ENCODE measurements around the gene EIF3J. TPM values are rescaled to one million over a fixed set of nuclear protein-coding genes. Genes with fewer than 3 reads are reported as not detected.

EIF3J gene, protein sequence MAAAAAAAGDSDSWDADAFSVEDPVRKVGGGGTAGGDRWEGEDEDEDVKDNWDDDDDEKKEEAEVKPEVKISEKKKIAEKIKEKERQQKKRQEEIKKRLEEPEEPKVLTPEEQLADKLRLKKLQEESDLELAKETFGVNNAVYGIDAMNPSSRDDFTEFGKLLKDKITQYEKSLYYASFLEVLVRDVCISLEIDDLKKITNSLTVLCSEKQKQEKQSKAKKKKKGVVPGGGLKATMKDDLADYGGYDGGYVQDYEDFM
- total RNA-seq (38.6 TPM), polyA plus RNA-seq (ENCODE audit: insufficient read depth in 1 of 8, insufficient read length in 8 of 8, low replicate concordance in 1 of 8) (100 to 1,000 TPM in 1 of 8 donors, 10 to 100 TPM in 7; 67.8 to 101 (median 94.6) TPM)
- long read RNA-seq, donor 1, transcript EIF3J-201 (8 exons, 2,569 nt): major isoform, 6 of 12 reads
- long read RNA-seq, donor 1, partial matches to known transcripts: 5 of 12 reads
- long read RNA-seq, donor 1, other reads (novel, unspliced or antisense): 0 of 12 reads
- long read RNA-seq, donor 2, partial matches to known transcripts: 7 of 8 reads
- long read RNA-seq, donor 2, other reads (novel, unspliced or antisense): 0 of 8 reads
- long read RNA-seq, donor 3, transcript EIF3J-201 (8 exons, 2,569 nt): major isoform, 7 of 14 reads
- long read RNA-seq, donor 3, partial matches to known transcripts: 7 of 14 reads
- long read RNA-seq, donor 3, other reads (novel, unspliced or antisense): 0 of 14 reads
- long read RNA-seq, donor 4, partial matches to known transcripts: 24 of 25 reads
- long read RNA-seq, donor 4, other reads (novel, unspliced or antisense): 0 of 25 reads
- long read RNA-seq, donor 5, transcript EIF3J-201 (8 exons, 2,569 nt): major isoform, 32 of 103 reads
- long read RNA-seq, donor 5, partial matches to known transcripts: 69 of 103 reads
- long read RNA-seq, donor 5, other reads (novel, unspliced or antisense): 0 of 103 reads
- long read RNA-seq, donor 6, transcript EIF3J-201 (8 exons, 2,569 nt): major isoform, 28 of 103 reads
- long read RNA-seq, donor 6, partial matches to known transcripts: 70 of 103 reads
- long read RNA-seq, donor 6, other reads (novel, unspliced or antisense): 0 of 103 reads
- long read RNA-seq, donor 7, transcript EIF3J-201 (8 exons, 2,569 nt): major isoform, 17 of 42 reads
- long read RNA-seq, donor 7, partial matches to known transcripts: 24 of 42 reads
- long read RNA-seq, donor 7, other reads (novel, unspliced or antisense): 0 of 42 reads
- long read RNA-seq, donor 8, transcript EIF3J-201 (8 exons, 2,569 nt): major isoform, 9 of 28 reads
- long read RNA-seq, donor 8, partial matches to known transcripts: 19 of 28 reads
- long read RNA-seq, donor 8, other reads (novel, unspliced or antisense): 0 of 28 reads
- long read RNA-seq, donor 9, transcript EIF3J-201 (8 exons, 2,569 nt): major isoform, 14 of 58 reads
- long read RNA-seq, donor 9, partial matches to known transcripts: 43 of 58 reads
- long read RNA-seq, donor 9, other reads (novel, unspliced or antisense): 0 of 58 reads
- long read RNA-seq, donor 10, transcript EIF3J-201 (8 exons, 2,569 nt): major isoform, 14 of 68 reads
- long read RNA-seq, donor 10, partial matches to known transcripts: 53 of 68 reads
- long read RNA-seq, donor 10, other reads (novel, unspliced or antisense): 0 of 68 reads
- long read RNA-seq, donor 11, transcript EIF3J-201 (8 exons, 2,569 nt): major isoform, 15 of 38 reads
- long read RNA-seq, donor 11, partial matches to known transcripts: 22 of 38 reads
- long read RNA-seq, donor 11, other reads (novel, unspliced or antisense): 0 of 38 reads

DNA sequence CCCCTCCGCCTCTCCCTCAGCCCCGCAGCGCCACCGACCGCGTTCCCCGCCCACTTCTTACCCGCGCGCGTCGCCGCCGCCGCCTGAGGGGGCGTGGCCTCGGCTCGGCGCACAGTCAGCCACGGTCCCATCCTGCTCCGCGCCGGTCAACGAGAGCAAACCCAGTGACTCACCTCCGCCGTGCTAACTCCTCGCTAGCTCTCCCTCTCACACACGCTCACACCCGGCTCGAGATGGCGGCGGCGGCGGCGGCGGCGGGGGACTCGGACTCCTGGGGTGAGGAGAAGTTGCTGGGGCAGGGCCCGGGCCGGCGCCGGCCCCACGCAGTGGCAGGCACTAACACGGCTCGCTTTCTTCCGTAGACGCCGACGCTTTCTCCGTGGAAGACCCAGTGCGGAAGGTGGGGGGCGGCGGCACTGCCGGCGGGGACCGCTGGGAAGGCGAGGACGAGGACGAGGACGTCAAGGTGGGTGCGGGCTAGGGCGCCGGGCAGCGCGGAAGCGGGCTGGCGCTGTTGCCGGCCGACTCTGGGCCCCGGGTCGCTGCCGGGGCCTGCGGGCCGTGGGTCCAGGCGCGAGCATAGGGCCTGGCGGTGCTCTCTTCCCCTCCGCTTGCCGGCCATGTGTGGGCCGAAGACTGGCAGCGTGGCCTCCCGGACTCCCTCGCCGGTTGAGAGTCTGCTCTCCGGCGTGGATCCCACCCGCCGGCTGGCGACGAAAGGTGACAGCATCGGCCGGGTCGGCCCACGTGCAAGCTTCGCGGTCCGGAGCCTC is at the start of gene EIF3J:
Gene EIF3J (plus strand): TSS at position 186 of the 773 bp plus-strand sequence. CDS start 48 bp downstream, at position 234.
- Histone ChIP-seq H3K27ac (ENCODE audit: low read length) (peak within 1 kb of the TSS; percentile 99), H3K9me3 (replicated peaks; ENCODE audit: control insufficient read depth, low read depth, low read length) (no peaks in the 10 kb centered on the region), H3K36me3 (ENCODE audit: control insufficient read depth, insufficient read depth, low read length) (peaks cover 9% of the 10 kb centered on the region), H3K4me1 (ENCODE audit: control insufficient read depth, insufficient read depth, low read length) (peaks cover 13% of the 10 kb centered on the region), H3K27me3 (ENCODE audit: control insufficient read depth, insufficient read depth, low read length) (no peaks in the 10 kb centered on the region), H3K4me3 (ENCODE audit: low read length) (peak within 1 kb of the TSS; percentile 92)
- peak; percentile 99 for DNase-seq
- WGBS (ENCODE audit: insufficient coverage): under 1% methylated on average over 90 of the region's 97 CpGs

GRCh38 chr15:44489464-44489863 is 47.5 kb upstream of the EIF3J start:
- Histone ChIP-seq H3K4me1 (ENCODE audit: control insufficient read depth, insufficient read depth, low read length) (no peaks in the 10 kb centered on the region), H3K27ac (ENCODE audit: low read length) (no peak overlapping the region), H3K36me3 (ENCODE audit: control insufficient read depth, insufficient read depth, low read length) (peaks cover 39% of the 10 kb centered on the region), H3K9me3 (replicated peaks; ENCODE audit: control insufficient read depth, low read depth, low read length) (no peaks in the 10 kb centered on the region), H3K27me3 (ENCODE audit: control insufficient read depth, insufficient read depth, low read length) (no peaks in the 10 kb centered on the region), H3K4me3 (ENCODE audit: low read length) (no peak overlapping the region)
- no peak for DNase-seq
- WGBS (ENCODE audit: insufficient coverage): 100% methylated on average over 1 of the region's 1 CpG

- H3K27me3 ChIP-seq (ENCODE audit: control insufficient read depth, insufficient read depth, low read length): no peaks in the 10 kb centered on the region
- WGBS (ENCODE audit: insufficient coverage): no CpG with 5 or more reads among the region's 3 CpGs
- DNase-seq: no peak
- H3K27ac ChIP-seq (ENCODE audit: low read length): no peak overlapping the region
- no peak overlapping the region for H3K4me3 ChIP-seq (ENCODE audit: low read length)
- H3K36me3 ChIP-seq (ENCODE audit: control insufficient read depth, insufficient read depth, low read length): peaks cover 35% of the 10 kb centered on the region
- H3K9me3 ChIP-seq (replicated peaks; ENCODE audit: control insufficient read depth, low read depth, low read length): no peaks in the 10 kb centered on the region
- H3K4me1 ChIP-seq (ENCODE audit: control insufficient read depth, insufficient read depth, low read length): no peaks in the 10 kb centered on the region
Measured at GRCh38 chr15:44490622-44491021, 46.3 kb upstream of the EIF3J start.

DNA sequence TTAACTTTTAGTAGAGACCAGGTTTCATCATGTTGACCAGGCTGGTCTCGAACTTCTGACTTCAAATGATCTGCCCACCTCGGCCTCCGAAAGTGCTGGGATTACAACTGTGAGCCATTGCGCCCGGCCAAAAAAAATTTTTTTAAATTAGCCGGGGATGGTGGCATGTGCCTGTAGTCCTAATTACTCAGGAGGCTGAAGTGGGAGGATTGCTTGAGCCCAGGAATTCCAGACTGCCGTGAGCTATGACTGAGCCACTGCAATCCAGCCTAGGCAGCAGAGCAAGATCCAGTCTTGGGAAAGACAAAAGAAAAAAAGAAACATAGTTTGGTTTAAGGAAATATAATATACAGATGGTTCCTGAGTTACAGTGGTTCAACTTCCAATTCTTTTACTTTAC is 44.9 kb upstream of the EIF3J start:
- Histone ChIP-seq H3K27me3 (ENCODE audit: control insufficient read depth, insufficient read depth, low read length) (no peaks in the 10 kb centered on the region), H3K27ac (ENCODE audit: low read length) (no peak overlapping the region), H3K36me3 (ENCODE audit: control insufficient read depth, insufficient read depth, low read length) (peaks cover 36% of the 10 kb centered on the region), H3K9me3 (replicated peaks; ENCODE audit: control insufficient read depth, low read depth, low read length) (no peaks in the 10 kb centered on the region), H3K4me3 (ENCODE audit: low read length) (no peak overlapping the region), H3K4me1 (ENCODE audit: control insufficient read depth, insufficient read depth, low read length) (no peaks in the 10 kb centered on the region)
- no peak for DNase-seq
- 87% methylated on average over 7 of the region's 7 CpGs for WGBS (ENCODE audit: insufficient coverage)

GRCh38 chr15:44492672-44493071 is 44.3 kb upstream of the EIF3J start:
- WGBS (ENCODE audit: insufficient coverage): no CpG with 5 or more reads among the region's 3 CpGs
- H3K36me3 ChIP-seq (ENCODE audit: control insufficient read depth, insufficient read depth, low read length): peaks cover 34% of the 10 kb centered on the region
- DNase-seq: no peak

DNA sequence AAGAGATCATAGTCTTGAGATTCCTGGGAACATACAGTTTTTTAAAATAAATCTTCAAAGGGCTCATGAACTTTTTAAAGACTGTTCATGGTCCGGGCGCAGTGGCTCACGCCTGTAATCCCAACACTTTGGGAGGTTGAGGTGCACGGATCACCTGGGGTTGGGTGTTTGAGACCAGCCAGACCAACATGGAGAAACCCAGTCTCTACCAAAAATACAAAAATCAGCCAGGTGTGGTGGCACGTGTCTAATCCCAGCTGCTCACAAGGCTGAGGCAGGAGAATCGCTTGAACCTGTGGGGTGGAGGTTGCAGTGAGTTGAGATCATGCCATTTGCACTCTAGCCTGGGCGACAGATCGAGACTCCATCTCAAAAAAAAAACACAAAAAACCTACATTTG is 41.4 kb upstream of the EIF3J start:
- no peak overlapping the region for H3K4me3 ChIP-seq (ENCODE audit: low read length)
- H3K27ac ChIP-seq (ENCODE audit: low read length): no peak overlapping the region
- no peak for DNase-seq
- WGBS (ENCODE audit: insufficient coverage): no CpG with 5 or more reads among the region's 8 CpGs
- H3K4me1 ChIP-seq (ENCODE audit: control insufficient read depth, insufficient read depth, low read length): no peaks in the 10 kb centered on the region
- H3K9me3 ChIP-seq (replicated peaks; ENCODE audit: control insufficient read depth, low read depth, low read length): no peaks in the 10 kb centered on the region
- no peaks in the 10 kb centered on the region for H3K27me3 ChIP-seq (ENCODE audit: control insufficient read depth, insufficient read depth, low read length)
- H3K36me3 ChIP-seq (ENCODE audit: control insufficient read depth, insufficient read depth, low read length): peaks cover 31% of the 10 kb centered on the region

More at GRCh38 chr15:44492672-44493071, 44.3 kb upstream of the EIF3J start:
- H3K9me3 ChIP-seq (replicated peaks; ENCODE audit: control insufficient read depth, low read depth, low read length): no peaks in the 10 kb centered on the region
- no peaks in the 10 kb centered on the region for H3K4me1 ChIP-seq (ENCODE audit: control insufficient read depth, insufficient read depth, low read length)
- no peak overlapping the region for H3K27ac ChIP-seq (ENCODE audit: low read length)
- H3K27me3 ChIP-seq (ENCODE audit: control insufficient read depth, insufficient read depth, low read length): no peaks in the 10 kb centered on the region
- no peak overlapping the region for H3K4me3 ChIP-seq (ENCODE audit: low read length)

DNA sequence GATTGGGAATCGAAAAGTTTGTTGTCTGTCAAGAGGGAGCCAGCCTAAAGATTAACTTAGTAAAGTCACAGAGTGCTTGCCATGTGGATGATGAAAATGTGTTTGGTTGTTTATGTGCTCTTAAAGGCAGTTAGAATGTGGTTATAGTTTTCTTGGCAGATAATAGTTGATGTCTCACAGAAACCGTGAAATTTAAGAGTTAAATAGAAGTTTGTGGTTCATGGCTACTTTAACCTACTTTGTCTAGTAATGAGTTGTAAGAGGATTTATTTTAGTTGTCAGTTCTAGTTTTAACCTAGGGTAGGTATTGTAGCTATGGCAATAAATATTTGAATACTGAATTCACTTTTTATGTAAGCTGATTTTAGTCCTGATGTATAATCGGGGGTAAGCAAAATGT is 36.4 kb upstream of the EIF3J start:
- Histone ChIP-seq H3K9me3 (replicated peaks; ENCODE audit: control insufficient read depth, low read depth, low read length) (no peaks in the 10 kb centered on the region), H3K36me3 (ENCODE audit: control insufficient read depth, insufficient read depth, low read length) (peaks cover 30% of the 10 kb centered on the region), H3K4me1 (ENCODE audit: control insufficient read depth, insufficient read depth, low read length) (no peaks in the 10 kb centered on the region), H3K27me3 (ENCODE audit: control insufficient read depth, insufficient read depth, low read length) (no peaks in the 10 kb centered on the region), H3K27ac (ENCODE audit: low read length) (no peak overlapping the region), H3K4me3 (ENCODE audit: low read length) (no peak overlapping the region)
- DNase-seq: no peak
- WGBS (ENCODE audit: insufficient coverage): 100% methylated on average over 1 of the region's 3 CpGs

DNA sequence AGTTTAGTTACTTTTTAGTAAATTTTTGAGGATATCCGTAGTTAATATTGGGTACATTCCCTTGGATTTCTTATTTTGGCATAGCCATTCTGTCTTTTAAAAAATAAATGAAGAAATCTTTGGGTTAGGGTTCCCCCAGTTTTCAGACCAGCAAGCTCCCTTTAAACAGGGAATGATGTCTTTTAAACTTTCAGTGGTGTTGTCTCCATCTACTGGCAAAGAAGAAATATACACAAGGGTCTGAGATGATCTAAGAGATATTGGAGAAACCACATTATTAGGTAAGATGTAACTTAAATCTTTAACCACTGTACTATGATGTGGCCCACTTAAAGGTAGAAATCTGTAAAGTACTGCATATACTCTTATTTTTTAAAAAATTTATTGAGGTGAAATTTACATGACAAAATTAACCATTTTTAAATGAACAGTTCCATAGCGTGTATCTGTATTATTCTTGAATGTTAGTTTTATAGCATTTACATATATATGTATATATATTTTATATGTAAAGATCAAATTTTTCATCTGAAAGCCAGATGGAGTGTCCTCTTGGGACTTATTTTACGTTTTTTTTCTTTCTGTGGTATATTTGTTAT is 35.1 kb upstream of the EIF3J start:
- Histone ChIP-seq H3K4me1 (ENCODE audit: control insufficient read depth, insufficient read depth, low read length) (no peaks in the 10 kb centered on the region), H3K4me3 (ENCODE audit: low read length) (no peak overlapping the region), H3K36me3 (ENCODE audit: control insufficient read depth, insufficient read depth, low read length) (peaks cover 32% of the 10 kb centered on the region), H3K27ac (ENCODE audit: low read length) (no peak overlapping the region), H3K27me3 (ENCODE audit: control insufficient read depth, insufficient read depth, low read length) (no peaks in the 10 kb centered on the region), H3K9me3 (replicated peaks; ENCODE audit: control insufficient read depth, low read depth, low read length) (no peaks in the 10 kb centered on the region)
- no CpG with 5 or more reads among the region's 3 CpGs for WGBS (ENCODE audit: insufficient coverage)
- peak; percentile 41 for DNase-seq
